Measurements from ENCODE around the gene EML4. TPM values are rescaled to one million over a fixed set of nuclear protein-coding genes. Genes with fewer than 3 reads are reported as not detected.
"Not testable (repeated sequence)": the region's sequence is repeated elsewhere in the genome, so short reads cannot be mapped to it uniquely, and the experiment has no call there.

The EML4 gene
- total and polyA plus RNA-seq, 10 donors: 25.4 to 176 (median 88.2) TPM

DNA sequence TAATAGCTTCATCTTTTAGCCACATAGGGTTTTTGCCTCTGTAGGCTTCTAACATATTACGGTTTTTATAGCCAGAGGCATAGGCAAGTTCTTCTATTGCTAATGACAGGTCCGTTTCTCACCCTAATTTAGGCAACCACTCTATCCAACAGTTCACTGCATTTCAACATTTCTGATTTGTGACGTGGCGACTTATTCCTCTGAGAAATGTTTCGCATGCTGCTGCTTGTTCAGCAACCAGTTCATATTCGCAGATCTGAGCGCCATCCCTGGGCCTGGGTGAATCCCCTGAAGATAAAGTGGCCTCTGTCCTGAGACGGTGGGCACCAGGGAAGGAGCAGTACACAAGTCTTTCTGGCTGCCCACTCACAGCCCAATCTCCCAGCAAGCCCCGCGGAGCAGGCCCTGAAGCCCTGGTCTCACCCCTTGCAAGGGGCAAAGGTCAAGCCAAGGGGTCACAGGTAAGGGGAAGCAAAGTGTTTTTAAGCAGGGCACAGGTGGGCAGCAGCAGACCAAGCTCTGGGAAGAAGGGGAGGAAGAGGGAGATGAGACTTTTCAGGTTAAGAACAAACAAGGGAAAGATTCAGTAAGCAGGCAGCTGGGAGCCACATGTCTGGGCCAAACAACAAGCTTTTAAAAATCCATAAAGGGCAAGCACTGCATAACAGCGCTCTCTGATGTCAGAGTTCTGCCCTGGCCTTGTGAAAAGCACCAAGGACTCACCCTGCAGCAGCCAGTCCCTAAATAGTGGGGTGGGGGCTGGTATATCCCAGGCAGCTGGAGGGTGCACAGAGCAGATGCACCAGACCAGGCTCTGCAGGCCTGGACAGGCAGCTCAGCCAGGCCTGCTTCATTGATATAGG lies 202.7 kb downstream of the EML4 start:
- intact Hi-C loops (cut with DNase I; ENCODE audit: low total_unique reads): no loop called here
- H3K9me3 ChIP-seq: no peaks in the 10 kb centered on the region
- TF ChIP-seq POLR2AphosphoS5 (IDR thresholded peaks at IDR 0.05) (no peak), POLR2A (IDR thresholded peaks at IDR 0.05) (no peak)
- TF ChIP-seq, protein P1, sequence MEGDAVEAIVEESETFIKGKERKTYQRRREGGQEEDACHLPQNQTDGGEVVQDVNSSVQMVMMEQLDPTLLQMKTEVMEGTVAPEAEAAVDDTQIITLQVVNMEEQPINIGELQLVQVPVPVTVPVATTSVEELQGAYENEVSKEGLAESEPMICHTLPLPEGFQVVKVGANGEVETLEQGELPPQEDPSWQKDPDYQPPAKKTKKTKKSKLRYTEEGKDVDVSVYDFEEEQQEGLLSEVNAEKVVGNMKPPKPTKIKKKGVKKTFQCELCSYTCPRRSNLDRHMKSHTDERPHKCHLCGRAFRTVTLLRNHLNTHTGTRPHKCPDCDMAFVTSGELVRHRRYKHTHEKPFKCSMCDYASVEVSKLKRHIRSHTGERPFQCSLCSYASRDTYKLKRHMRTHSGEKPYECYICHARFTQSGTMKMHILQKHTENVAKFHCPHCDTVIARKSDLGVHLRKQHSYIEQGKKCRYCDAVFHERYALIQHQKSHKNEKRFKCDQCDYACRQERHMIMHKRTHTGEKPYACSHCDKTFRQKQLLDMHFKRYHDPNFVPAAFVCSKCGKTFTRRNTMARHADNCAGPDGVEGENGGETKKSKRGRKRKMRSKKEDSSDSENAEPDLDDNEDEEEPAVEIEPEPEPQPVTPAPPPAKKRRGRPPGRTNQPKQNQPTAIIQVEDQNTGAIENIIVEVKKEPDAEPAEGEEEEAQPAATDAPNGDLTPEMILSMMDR (IDR thresholded peaks at IDR 0.05 in 8 of 11, conservative IDR thresholded peaks at IDR 0.05 in 3 of 11): no peak
- H3K36me3 ChIP-seq: no peaks in the 10 kb centered on the region
- H3K27ac ChIP-seq: no peak overlapping the region
- peaks cover 0 to 5% (median 0%) of the 10 kb centered on the region in 6 donors for H3K4me1 ChIP-seq
- WGBS, 5 donors: 86 to 95% (median 91%) methylated on average over 11 of the region's 11 CpGs
- no peak for DNase-seq
- no peak overlapping the region for H3K4me3 ChIP-seq
- H3K27me3 ChIP-seq (replicated peaks in 1 of 7): no peaks in the 10 kb centered on the region

DNA sequence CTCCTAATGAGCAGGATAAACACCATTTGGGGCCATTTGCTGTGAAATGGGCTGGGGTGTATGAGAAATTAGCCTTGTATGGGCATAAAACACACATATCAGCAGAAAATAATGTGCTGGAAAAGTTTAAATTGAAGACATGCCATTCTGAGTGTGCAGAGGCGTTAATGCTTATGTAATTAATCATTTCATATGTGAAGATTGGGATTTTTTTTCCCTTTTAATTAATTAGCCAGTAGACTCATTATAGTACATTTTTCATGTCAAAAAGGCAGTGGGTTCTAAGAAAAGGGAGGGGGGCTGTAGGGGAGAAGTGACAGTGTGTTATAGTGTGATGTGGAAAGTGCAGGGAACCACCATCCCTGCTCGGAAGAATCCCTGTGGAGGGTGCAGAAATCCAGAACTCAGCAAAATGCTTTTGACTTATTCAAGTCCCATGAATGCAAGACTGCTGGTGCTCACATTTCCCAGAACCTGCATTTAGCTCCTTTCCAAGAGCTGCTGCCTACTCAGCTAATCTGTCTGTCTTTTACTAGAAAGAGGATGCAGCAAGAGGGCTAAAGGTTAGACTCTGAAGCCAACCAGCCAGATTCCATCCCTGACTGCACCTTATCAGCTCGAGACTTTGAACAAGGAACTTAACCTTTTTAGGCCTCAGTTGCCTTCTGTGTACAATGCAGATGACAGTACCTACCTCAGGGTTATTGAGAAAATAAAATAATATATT lies 203.5 kb downstream of the EML4 start:
- DNase-seq: no peak
- WGBS, 5 donors: 57 to 74% (median 73%) methylated on average over 3 of the region's 3 CpGs
- Histone ChIP-seq H3K4me1 (peaks cover 0 to 5% (median 0%) of the 10 kb centered on the region in 6 donors), H3K36me3 (no peaks in the 10 kb centered on the region), H3K4me3 (no peak overlapping the region), H3K9me3 (no peaks in the 10 kb centered on the region), H3K27ac (no peak overlapping the region), H3K27me3 (replicated peaks in 1 of 7) (no peaks in the 10 kb centered on the region)
- intact Hi-C loops (cut with DNase I; ENCODE audit: low total_unique reads): no loop called here
- TF ChIP-seq, protein P1 (IDR thresholded peaks at IDR 0.05 in 8 of 11, conservative IDR thresholded peaks at IDR 0.05 in 3 of 11): no peak

DNA sequence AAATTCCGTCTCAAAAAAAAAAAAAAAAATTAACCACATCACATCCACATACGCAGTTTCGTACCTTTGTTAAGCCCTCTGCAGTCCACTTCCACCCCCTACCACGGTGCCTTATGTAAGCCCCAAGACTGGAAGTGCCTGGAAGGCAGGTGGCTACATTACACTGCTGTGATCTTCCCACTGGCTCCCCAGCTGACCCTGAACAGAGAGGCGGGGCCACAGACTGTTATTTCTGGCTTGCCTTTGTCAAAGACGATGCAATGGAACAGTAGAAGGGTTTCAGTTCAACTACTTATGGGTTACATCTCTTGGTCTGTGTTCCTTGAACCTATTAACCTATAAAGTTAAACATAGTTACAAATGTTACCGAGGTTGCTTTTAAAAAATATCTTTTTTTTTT lies 207.6 kb downstream of the EML4 start:
- Histone ChIP-seq H3K27me3 (replicated peaks in 1 of 7) (no peaks in the 10 kb centered on the region), H3K36me3 (no peaks in the 10 kb centered on the region), H3K27ac (no peak overlapping the region), H3K4me1 (peaks cover 0 to 5% (median 0%) of the 10 kb centered on the region in 6 donors), H3K9me3 (no peaks in the 10 kb centered on the region), H3K4me3 (no peak overlapping the region)
- no peak for DNase-seq
- 67 to 83% (median 71%) methylated on average over 7 of the region's 7 CpGs for WGBS, 5 donors
- TF ChIP-seq, protein P1 (IDR thresholded peaks at IDR 0.05 in 8 of 11, conservative IDR thresholded peaks at IDR 0.05 in 3 of 11): no peak
- no peak for TF ChIP-seq POLR2AphosphoS5 (IDR thresholded peaks at IDR 0.05)
- TF ChIP-seq POLR2A (IDR thresholded peaks at IDR 0.05): no peak
- intact Hi-C loops (cut with DNase I; ENCODE audit: low total_unique reads): no loop called here

- Histone ChIP-seq H3K4me3 (no peak overlapping the region), H3K4me1 (peaks cover 0 to 5% (median 0%) of the 10 kb centered on the region in 6 donors), H3K27me3 (replicated peaks in 1 of 7) (no peaks in the 10 kb centered on the region), H3K9me3 (no peaks in the 10 kb centered on the region), H3K36me3 (no peaks in the 10 kb centered on the region), H3K27ac (no peak overlapping the region)
- no peak for DNase-seq
- WGBS, 5 donors: 95 to 98% (median 96%) methylated on average over 9 of the region's 9 CpGs
- intact Hi-C loops (cut with DNase I; ENCODE audit: low total_unique reads): no loop called here
- TF ChIP-seq POLR2AphosphoS5 (IDR thresholded peaks at IDR 0.05) (no peak), POLR2A (IDR thresholded peaks at IDR 0.05) (no peak)
- TF ChIP-seq, protein P1 (IDR thresholded peaks at IDR 0.05 in 8 of 11, conservative IDR thresholded peaks at IDR 0.05 in 3 of 11): no peak
These were observed 209.3 kb downstream of the EML4 start for GRCh38 chr2:42378415-42378814.

GRCh38 chr2:42380026-42380425 lies 210.9 kb downstream of the EML4 start:
- H3K9me3 ChIP-seq; DNase-seq; H3K27me3 ChIP-seq (replicated peaks in 1 of 7); H3K4me3 ChIP-seq; intact Hi-C loops (cut with DNase I; ENCODE audit: low total_unique reads); H3K36me3 ChIP-seq; H3K4me1 ChIP-seq; H3K27ac ChIP-seq: not testable (repeated sequence)
- WGBS, 5 donors: 93 to 96% (median 95%) methylated on average over 7 of the region's 7 CpGs

Data from spleen (tissue), 11 donors.